OCI-LY1 (cell line): ENCODE data around the gene TRMT2B.

Source experiments
- H2AFZ ChIP-seq: fragments of 200-600 bp; sonication (generic), shearing (Covaris generic); 2 replicates; pipeline ENCODE4 v1.6.0; 2014; ENCODE audit warnings: antibody characterized with exemption, mild to moderate bottlenecking, low read length
- H3F3A ChIP-seq: fragments of 200-600 bp; sonication (generic), shearing (Covaris generic); 2 replicates; pipeline ENCODE4 v1.6.0; 2014; ENCODE audit warnings: mild to moderate bottlenecking, antibody characterized with exemption, low read length, moderate library complexity; ENCODE audit not compliant: insufficient read depth
- H3K27ac ChIP-seq: fragments of 200-600 bp; sonication (generic); 2 replicates; pipeline ENCODE4 v1.5.1; 2014; ENCODE audit warnings: low read length, mixed run types, mild to moderate bottlenecking, low read depth; ENCODE audit not compliant: poor library complexity, severe bottlenecking
- H3K27me3 ChIP-seq: fragments of 200-600 bp; sonication (generic); 2 replicates; pipeline ENCODE4 v1.6.0; 2014; ENCODE audit warnings: antibody characterized with exemption, mild to moderate bottlenecking, low read length, moderate library complexity; ENCODE audit not compliant: insufficient read depth
- H3K36me3 ChIP-seq: fragments of 200-600 bp; sonication (generic); 2 replicates; pipeline ENCODE4 v1.6.1; 2014; ENCODE audit warnings: mild to moderate bottlenecking, antibody characterized with exemption, low read length, moderate library complexity, mixed read lengths; ENCODE audit not compliant: insufficient read depth
- H3K4me1 ChIP-seq: fragments of 200-600 bp; sonication (generic); 2 replicates; pipeline ENCODE4 v1.5.1; 2014; ENCODE audit warnings: mild to moderate bottlenecking, low read length, moderate library complexity; ENCODE audit not compliant: insufficient read depth, severe bottlenecking
- H3K4me2 ChIP-seq: fragments of 200-600 bp; sonication (generic), shearing (Covaris generic); 2 replicates; pipeline ENCODE4 v1.6.1; 2014; ENCODE audit warnings: low read length
- H3K4me3 ChIP-seq: fragments of 200-600 bp; sonication (generic); 2 replicates; pipeline ENCODE4 v1.5.1; 2014; ENCODE audit warnings: low read length, low read depth, mild to moderate bottlenecking, mixed read lengths; ENCODE audit not compliant: poor library complexity, severe bottlenecking
- H3K79me2 ChIP-seq: fragments of 200-600 bp; shearing (Covaris generic); 2 replicates; pipeline ENCODE4 v1.6.1; 2016; ENCODE audit warnings: mixed run types, low read length, mixed read lengths; ENCODE audit not compliant: insufficient read depth
- H3K9ac ChIP-seq: fragments of 200-600 bp; sonication (generic), shearing (Covaris generic); 2 replicates; pipeline ENCODE4 v1.6.1; 2014; ENCODE audit warnings: mild to moderate bottlenecking, low read length, mixed read lengths
- H3K9me2 ChIP-seq: fragments of 200-600 bp; sonication (generic), shearing (Covaris generic); 2 replicates; pipeline ENCODE4 v1.6.1; 2014; ENCODE audit warnings: low read depth, mild to moderate bottlenecking, low read length, mixed read lengths
- H3K9me3 ChIP-seq: fragments of 200-600 bp; shearing (Covaris generic); 2 replicates; pipeline ENCODE4 v1.6.1; 2014; ENCODE audit warnings: low read length, mixed read lengths
- H4K20me1 ChIP-seq: fragments of 200-600 bp; sonication (generic), shearing (Covaris generic); 2 replicates; pipeline ENCODE4 v1.6.0; 2016; ENCODE audit warnings: mild to moderate bottlenecking, low read length; ENCODE audit not compliant: insufficient read depth
- CTCF ChIP-seq: fragments of 200-600 bp; sonication (generic), shearing (Covaris generic); IDR thresholded peaks from 2 replicates; pipeline ENCODE4 v1.5.1; 2017; ENCODE audit warnings: mild to moderate bottlenecking, antibody characterized with exemption, low read length, moderate library complexity, mixed read lengths
- EZH2 ChIP-seq: fragments of 200-600 bp; sonication (generic), shearing (Covaris generic); IDR thresholded peaks from 2 replicates; pipeline ENCODE4 v1.8.0; 2017; ENCODE audit warnings: borderline replicate concordance, mixed run types, mild to moderate bottlenecking, antibody characterized with exemption, low read length, moderate library complexity, mixed read lengths

The TRMT2B gene

GRCh38 chrX:101037231-101037630 is 14.7 kb downstream of the TRMT2B start:
- no peaks in the 10 kb centered on the region for H3K9me3 ChIP-seq
- TF ChIP-seq EZH2 (no peak), CTCF (no peak)
- H4K20me1 ChIP-seq: no peaks in the 10 kb centered on the region
- no peaks in the 10 kb centered on the region for H3K27me3 ChIP-seq
- no peak overlapping the region for H3K4me2 ChIP-seq
- no peak overlapping the region for H2AFZ ChIP-seq
- H3K9ac ChIP-seq: no peak overlapping the region
- peaks cover 35% of the 10 kb centered on the region for H3K36me3 ChIP-seq
- H3K79me2 ChIP-seq: no peaks in the 10 kb centered on the region
- H3K9me2 ChIP-seq: no peaks in the 10 kb centered on the region
- H3K27ac ChIP-seq: no peak overlapping the region
- no peaks in the 10 kb centered on the region for H3F3A ChIP-seq
- no peak overlapping the region for H3K4me3 ChIP-seq
- H3K4me1 ChIP-seq: no peaks in the 10 kb centered on the region

GRCh38 chrX:101029665-101030064 is 22.2 kb downstream of the TRMT2B start:
- H2AFZ ChIP-seq: no peak overlapping the region
- no peaks in the 10 kb centered on the region for H3K27me3 ChIP-seq
- no peaks in the 10 kb centered on the region for H3K9me3 ChIP-seq
- no peaks in the 10 kb centered on the region for H3K9me2 ChIP-seq
- no peaks in the 10 kb centered on the region for H3K4me1 ChIP-seq
- H3K9ac ChIP-seq: no peak overlapping the region
- H3F3A ChIP-seq: no peaks in the 10 kb centered on the region
- H3K36me3 ChIP-seq: peaks cover 14% of the 10 kb centered on the region
- no peak overlapping the region for H3K27ac ChIP-seq
- H3K79me2 ChIP-seq: no peaks in the 10 kb centered on the region
- H4K20me1 ChIP-seq: no peaks in the 10 kb centered on the region
- H3K4me2 ChIP-seq: no peak overlapping the region
- no peak overlapping the region for H3K4me3 ChIP-seq
- TF ChIP-seq CTCF: no peak
- no peak for TF ChIP-seq EZH2

GRCh38 chrX:101028562-101028961 is 23.3 kb downstream of the TRMT2B start:
- Histone ChIP-seq H4K20me1 (no peaks in the 10 kb centered on the region), H3K79me2 (no peaks in the 10 kb centered on the region), H3K36me3 (peaks cover 12% of the 10 kb centered on the region), H3F3A (no peaks in the 10 kb centered on the region), H2AFZ (no peak overlapping the region), H3K4me3 (no peak overlapping the region), H3K4me1 (no peaks in the 10 kb centered on the region), H3K27me3 (no peaks in the 10 kb centered on the region), H3K27ac (no peak overlapping the region), H3K9ac (no peak overlapping the region), H3K9me2 (no peaks in the 10 kb centered on the region), H3K9me3 (no peaks in the 10 kb centered on the region), H3K4me2 (no peak overlapping the region)
- TF ChIP-seq CTCF (no peak), EZH2 (no peak)
